Transverse colon (tissue), 4 donors: Measurements from ENCODE around the gene PIANP. TPM values are rescaled to one million over a fixed set of nuclear protein-coding genes. Genes with fewer than 3 reads are reported as not detected.

ENCODE experiments used
- DNase-seq: peaks from one replicate; pipeline ENCODE4 v3.0.0-alpha.2; 2019
- H3K27ac ChIP-seq, 4 donors: fragments of 200-600 bp; sonication (generic); 2 replicates each; pipeline ENCODE4 v1.5.1; 2016 to 2018; ENCODE audit warnings: inconsistent platforms in 4 of 4
- H3K27me3 ChIP-seq: fragments of 200-600 bp; sonication (generic); 2 replicates; pipeline ENCODE4 v1.5.1; 2017; ENCODE audit warnings: inconsistent platforms
- H3K36me3 ChIP-seq, 4 donors: fragments of 200-600 bp; sonication (generic); 2 replicates each; pipeline ENCODE4 v1.5.1; 2017 to 2019; ENCODE audit warnings: inconsistent platforms in 4 of 4
- H3K4me1 ChIP-seq, 4 donors: fragments of 200-600 bp; sonication (generic); 2 replicates each; pipeline ENCODE4 v1.5.1; 2017 to 2020; ENCODE audit warnings: inconsistent platforms in 4 of 4
- H3K4me3 ChIP-seq, 4 donors: fragments of 200-600 bp; sonication (generic); 1 replicate in 1 of 4; 2 replicates in 3 of 4; pipeline versions ENCODE4 v1.5.1 to v1.6.1; 2017 to 2019; ENCODE audit warnings: inconsistent platforms in 4 of 4
- H3K9me3 ChIP-seq, 2 donors: fragments of 200-600 bp; sonication (generic); 2 replicates each; pipeline ENCODE4 v1.5.1; 2017 to 2019; ENCODE audit warnings: inconsistent platforms in 2 of 2
- EP300 ChIP-seq: sonication (generic); formaldehyde crosslinking; IDR thresholded peaks from one replicate; pipeline ENCODE4 v1.6.1; 2017; ENCODE audit warnings: antibody characterized with exemption, low read depth
- POLR2A ChIP-seq: fragments of 450-650 bp; IDR thresholded peaks from one replicate; pipeline ENCODE4 v1.6.1; 2016; ENCODE audit warnings: antibody characterized with exemption, mild to moderate bottlenecking, moderate library complexity
- POLR2AphosphoS5 ChIP-seq, 3 donors: sonication (generic); formaldehyde crosslinking; IDR thresholded peaks; one replicate each; pipeline ENCODE4 v1.6.1; 2016; ENCODE audit warnings: antibody characterized with exemption in 3 of 3
- WGBS, 2 donors: methylation state at CpG; one replicate each; pipeline ENCODE4 v1.1.5; 2018; ENCODE audit warnings: low coverage in 1 of 2; 5-methylcytosine and 5-hydroxymethylcytosine counted together
- in situ Hi-C, 4 donors: fragments of 200-750 bp; cut with MboI; loops; one replicate each; pipeline versions ENCODE4 v1.15.0 to v1.15.1; 2017; ENCODE audit warnings: low sequenced_read_pairs in 3 of 4, low pct_ligation_motif_present in 1 of 4, low pct_unique_long_range_greater_than_20kb in 1 of 4
- intact Hi-C: fragments of 100-400 bp; cut with DNase I; formaldehyde crosslinking; loops from one replicate; pipeline ENCODE4 v1.15.1; 2023; ENCODE audit warnings: low total_unique reads
- total RNA-seq, 4 donors: library from RNA; depleted of rRNA; stranded (reverse); fragments of >200 nt; gene quantifications; one replicate each; pipeline ENCODE4 v1.1.0, GENCODE V29; 2016
- TF ChIP-seq, protein P1 (sequence below), 5 experiments: fragments of 200-600 bp in 3 of 5; fragments of 450-650 bp in 2 of 5; sonication (generic) in 3 of 5; IDR thresholded peaks; 1 replicate in 2 of 5; 2 replicates in 3 of 5; pipeline ENCODE4 v1.5.1; 2016 to 2017; ENCODE audit warnings: antibody characterized with exemption in 5 of 5, inconsistent platforms in 3 of 5, mild to moderate bottlenecking in 2 of 5, moderate library complexity in 1 of 5

Gene PIANP
- total RNA-seq, 4 donors from 2014 or later = 0.64 TPM; not detected in 3

DNA sequence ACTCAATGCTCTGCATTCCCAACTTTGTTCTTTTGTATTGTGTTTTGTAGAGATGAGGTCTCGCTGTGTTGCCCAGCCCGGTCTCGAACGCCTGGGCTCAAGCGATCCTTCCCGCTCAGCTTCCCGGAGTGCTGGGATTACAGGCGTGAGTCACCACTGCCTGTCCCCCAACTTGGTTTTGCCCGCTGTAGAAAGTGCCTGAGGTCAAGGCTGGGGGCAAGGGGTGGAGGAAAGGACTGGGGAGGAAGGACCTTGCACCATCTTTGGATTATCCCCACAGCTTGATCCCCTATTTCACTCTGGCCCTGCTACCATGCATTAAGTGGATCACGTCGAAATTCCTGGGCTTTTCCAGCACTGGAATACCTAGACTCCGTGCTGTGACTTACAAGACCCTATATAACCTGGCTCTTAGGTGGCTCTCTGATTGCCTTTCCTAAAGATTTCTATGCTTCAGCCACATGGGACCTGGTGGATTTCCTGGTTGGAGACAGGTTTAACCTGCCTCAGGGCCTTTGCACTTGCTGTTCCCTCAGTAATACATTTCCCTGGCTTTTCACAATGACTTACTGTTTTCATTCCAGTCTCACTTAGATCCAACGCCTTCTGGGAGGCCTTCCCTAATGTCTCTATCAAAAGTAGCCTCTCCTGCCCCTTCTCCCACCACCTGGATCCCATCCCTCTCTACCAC is 608 bp upstream of the PIANP start:
- peak overlapping the region in 3 of 4 donors; percentile 33 to 50 (median 41) for H3K4me3 ChIP-seq
- no peaks in the 10 kb centered on the region for H3K36me3 ChIP-seq
- H3K27me3 ChIP-seq = peaks cover 85% of the 10 kb centered on the region
- DNase-seq = no peak
- intact Hi-C loops = no loop called here
- peaks cover 12 to 13% (median 13%) of the 10 kb centered on the region in 4 donors for H3K4me1 ChIP-seq
- no peak for TF ChIP-seq EP300
- TF ChIP-seq, protein P1, sequence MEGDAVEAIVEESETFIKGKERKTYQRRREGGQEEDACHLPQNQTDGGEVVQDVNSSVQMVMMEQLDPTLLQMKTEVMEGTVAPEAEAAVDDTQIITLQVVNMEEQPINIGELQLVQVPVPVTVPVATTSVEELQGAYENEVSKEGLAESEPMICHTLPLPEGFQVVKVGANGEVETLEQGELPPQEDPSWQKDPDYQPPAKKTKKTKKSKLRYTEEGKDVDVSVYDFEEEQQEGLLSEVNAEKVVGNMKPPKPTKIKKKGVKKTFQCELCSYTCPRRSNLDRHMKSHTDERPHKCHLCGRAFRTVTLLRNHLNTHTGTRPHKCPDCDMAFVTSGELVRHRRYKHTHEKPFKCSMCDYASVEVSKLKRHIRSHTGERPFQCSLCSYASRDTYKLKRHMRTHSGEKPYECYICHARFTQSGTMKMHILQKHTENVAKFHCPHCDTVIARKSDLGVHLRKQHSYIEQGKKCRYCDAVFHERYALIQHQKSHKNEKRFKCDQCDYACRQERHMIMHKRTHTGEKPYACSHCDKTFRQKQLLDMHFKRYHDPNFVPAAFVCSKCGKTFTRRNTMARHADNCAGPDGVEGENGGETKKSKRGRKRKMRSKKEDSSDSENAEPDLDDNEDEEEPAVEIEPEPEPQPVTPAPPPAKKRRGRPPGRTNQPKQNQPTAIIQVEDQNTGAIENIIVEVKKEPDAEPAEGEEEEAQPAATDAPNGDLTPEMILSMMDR (IDR thresholded peaks at IDR 0.05) = no peak
- TF ChIP-seq POLR2A = no peak
- no peak for TF ChIP-seq POLR2AphosphoS5 (IDR thresholded peaks at IDR 0.05)
- H3K27ac ChIP-seq = no peak overlapping the region
- 39 to 63% methylated on average over 1 to 13 of the region's 13 CpGs for WGBS, 2 donors
- H3K9me3 ChIP-seq = no peaks in the 10 kb centered on the region
- in situ Hi-C loops = no loop called here

DNA sequence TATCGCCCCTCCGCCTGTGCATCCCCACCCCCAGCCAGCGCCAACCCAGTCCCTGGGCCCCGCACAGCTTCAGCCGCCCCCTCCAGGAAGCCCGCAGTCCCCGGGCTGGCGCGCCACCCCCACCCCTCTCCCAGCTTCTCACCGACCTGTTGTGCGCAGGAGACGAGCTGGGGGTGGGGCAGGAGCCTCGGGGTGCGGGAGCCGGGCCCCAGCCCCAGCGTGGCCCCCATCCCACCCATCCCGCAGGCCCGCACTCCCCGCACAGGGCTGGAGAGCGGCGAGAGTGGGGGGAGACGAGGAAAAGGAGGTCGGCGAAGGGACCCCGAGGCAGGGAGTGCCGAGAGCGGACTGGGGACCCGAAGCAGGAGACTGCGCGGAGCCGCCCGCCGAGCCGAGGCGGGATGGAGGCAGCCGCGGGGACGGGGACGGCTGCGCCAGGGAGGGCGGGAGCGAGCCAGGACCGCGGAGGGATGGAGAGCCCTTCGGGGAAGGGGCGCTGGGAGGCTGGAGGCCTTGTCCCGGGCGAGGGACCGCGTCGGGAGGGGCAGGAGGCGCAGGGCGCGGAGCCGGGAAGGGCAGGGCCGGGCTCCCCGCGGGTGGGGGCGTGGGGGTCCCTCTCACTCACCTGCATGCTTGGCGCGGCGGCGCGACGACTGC is 498 bp downstream of the PIANP start:
- DNase-seq = peak; percentile 13
- in situ Hi-C loops = no loop called here
- Histone ChIP-seq H3K4me3 (peak overlapping the region; percentile 33 to 50 (median 42)), H3K9me3 (no peaks in the 10 kb centered on the region), H3K4me1 (peaks cover 12 to 13% (median 13%) of the 10 kb centered on the region in 4 donors), H3K27me3 (peaks cover 75% of the 10 kb centered on the region), H3K27ac (no peak overlapping the region), H3K36me3 (no peaks in the 10 kb centered on the region)
- TF ChIP-seq POLR2AphosphoS5 (IDR thresholded peaks at IDR 0.05) (no peak), EP300 (no peak), POLR2A (no peak)
- TF ChIP-seq, protein P1 (IDR thresholded peaks at IDR 0.05) = no peak
- intact Hi-C loops = no loop called here
- WGBS, 2 donors = 2% methylated on average over 41 of the region's 65 CpGs; no CpG with 5 or more reads in 1 of the 2 donors

DNA sequence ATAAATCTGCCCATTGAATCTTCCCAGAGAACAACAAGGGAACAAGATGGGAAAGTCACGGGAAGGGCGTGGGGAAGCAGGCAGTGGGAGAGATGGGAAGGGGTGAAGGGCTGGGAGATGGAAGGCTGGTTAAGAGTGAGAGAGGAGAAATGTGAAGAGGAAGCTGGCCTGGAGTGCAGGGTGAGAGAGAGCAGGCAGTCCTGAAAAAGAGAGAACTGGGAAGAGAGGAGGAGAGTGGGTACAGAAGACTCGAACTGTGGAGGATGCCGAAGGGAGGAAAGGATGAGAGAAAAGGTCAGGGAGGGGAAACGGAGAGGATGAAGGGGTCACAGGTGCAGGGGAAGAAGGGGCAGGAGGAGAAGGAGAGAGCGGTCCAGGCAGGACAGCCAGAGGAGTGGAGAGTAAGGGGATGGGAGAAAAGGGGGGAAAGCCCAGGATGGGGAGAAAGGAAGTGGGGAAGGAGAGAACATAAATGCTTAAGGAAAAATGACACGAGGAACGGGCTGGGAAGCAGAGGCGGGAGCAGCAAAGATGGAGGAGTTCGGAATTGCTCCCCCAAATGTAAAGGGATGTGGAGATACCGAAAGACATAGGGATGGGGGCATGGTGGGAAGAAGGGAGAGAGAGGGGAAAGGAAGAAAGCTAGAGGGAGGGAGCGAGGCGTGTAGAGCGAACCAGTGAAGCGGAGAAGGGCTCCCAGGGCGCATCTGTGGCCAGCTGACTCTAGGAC is 1.2 kb downstream of the PIANP start:
- Histone ChIP-seq H3K36me3 (no peaks in the 10 kb centered on the region), H3K27me3 (peaks cover 69% of the 10 kb centered on the region), H3K27ac (no peak overlapping the region), H3K4me3 (peak overlapping the region; percentile 33 to 50 (median 42)), H3K9me3 (no peaks in the 10 kb centered on the region), H3K4me1 (peaks cover 12 to 13% (median 13%) of the 10 kb centered on the region in 4 donors)
- in situ Hi-C loops = no loop called here
- 25% methylated on average over 15 to 16 of the region's 16 CpGs for WGBS, 2 donors
- TF ChIP-seq, protein P1 (IDR thresholded peaks at IDR 0.05) = no peak
- TF ChIP-seq EP300 (no peak), POLR2AphosphoS5 (IDR thresholded peaks at IDR 0.05) (no peak), POLR2A (no peak)
- intact Hi-C loops = no loop called here
- DNase-seq = no peak
